Calu3 (cell line): ENCODE measurements around the gene SGTB. TPM values are rescaled to one million over a fixed set of nuclear protein-coding genes. Genes with fewer than 3 reads are reported as not detected.
"Not testable (repeated sequence)": the region's sequence is repeated elsewhere in the genome, so short reads cannot be mapped to it uniquely, and the experiment has no call there.

ENCODE experiments used
- BruUV-seq: library from RNA; stranded (reverse); fragments of 400-500 nt; replicated peaks from 2 replicates; lab custom pipeline; 2021; lab: Mats Ljungman, UMichigan
- CTCF ChIA-PET: fragments of 300-600 bp; sonication (Branson Sonifier 250); formaldehyde crosslinking; loops from one replicate; lab custom pipeline; 2022; ENCODE audit warnings: antibody characterized with exemption; lab: Charles Lee
- DNase-seq: peaks from one replicate; pipeline ENCODE4 v3.0.0; 2022
- H3K27ac Mint-ChIP-seq: one replicate; pipeline ENCODE4 v1.8.0; 2022; ENCODE audit warnings: mixed read lengths; ENCODE audit not compliant: unreplicated experiment
- H3K27me3 Mint-ChIP-seq: one replicate; pipeline ENCODE4 v1.8.0; 2022; ENCODE audit warnings: mixed read lengths; ENCODE audit not compliant: unreplicated experiment
- H3K36me3 Mint-ChIP-seq: one replicate; pipeline ENCODE4 v1.8.0; 2022; ENCODE audit warnings: mild to moderate bottlenecking, moderate library complexity, mixed read lengths; ENCODE audit not compliant: insufficient read depth, unreplicated experiment
- H3K4me1 Mint-ChIP-seq: one replicate; pipeline ENCODE4 v1.8.0; 2022; ENCODE audit warnings: mild to moderate bottlenecking, low read depth, mixed read lengths; ENCODE audit not compliant: unreplicated experiment
- H3K4me3 Mint-ChIP-seq: one replicate; pipeline ENCODE4 v1.8.0; 2022; ENCODE audit warnings: mild to moderate bottlenecking, low read depth, moderate library complexity, mixed read lengths; ENCODE audit not compliant: unreplicated experiment
- H3K9me3 Mint-ChIP-seq: one replicate; pipeline ENCODE4 v1.8.0; 2022; ENCODE audit warnings: low read depth, mixed read lengths; ENCODE audit not compliant: unreplicated experiment
- CTCF ChIP-seq: fragments of 200-600 bp; IDR thresholded peaks from one replicate; pipeline ENCODE4 v1.8.0; 2022; ENCODE audit warnings: antibody characterized with exemption; ENCODE audit not compliant: unreplicated experiment
- intact Hi-C: fragments of 100-400 bp; cut with micrococcal nuclease; formaldehyde crosslinking; loops from one replicate; pipeline ENCODE4 v1.10.0; 2022; ENCODE audit not compliant: unreplicated experiment
- total RNA-seq: library from RNA; stranded (reverse); gene quantifications from 2 replicates; pipeline ENCODE4 v1.2.3, GENCODE V29; 2022

The SGTB gene
- total RNA-seq, 1 experiment from 2014 or later = 6.8 TPM

- peaks cover 28% of the 10 kb centered on the region for H3K36me3 Mint-ChIP-seq
- CTCF ChIA-PET = interaction anchor here (1.4 kb wide), 1 partner anchor 14 kb away, joined by 5 read pairs; no protein-coding TSS in a partner anchor
- H3K9me3 Mint-ChIP-seq = no peaks in the 10 kb centered on the region
- intact Hi-C loops = no loop called here
- no TSS peak for BruUV-seq
- H3K27ac Mint-ChIP-seq = peak overlapping the region; percentile 98
- H3K4me3 Mint-ChIP-seq = peak overlapping the region; percentile 99
- no peak for DNase-seq
- no peaks in the 10 kb centered on the region for H3K4me1 Mint-ChIP-seq
- H3K27me3 Mint-ChIP-seq = no peaks in the 10 kb centered on the region
- no peak for TF ChIP-seq CTCF
Observed at GRCh38 chr5:65625743-65626142, 96.2 kb downstream of the SGTB start.

- Mint-ChIP-seq H3K9me3 (no peaks in the 10 kb centered on the region), H3K27ac (peak within 1 kb of the TSS; percentile 98), H3K27me3 (no peaks in the 10 kb centered on the region), H3K36me3 (peaks cover 28% of the 10 kb centered on the region), H3K4me1 (no peaks in the 10 kb centered on the region), H3K4me3 (peak within 1 kb of the TSS; percentile 99)
- TSS peak; percentile 79 for BruUV-seq
- CTCF ChIA-PET = interaction anchor here (0.6 to 1.4 kb wide), 2 partner anchors 13 to 668 kb away, joined by 5 to 7 read pairs; no protein-coding TSS in a partner anchor
- intact Hi-C loops = loop anchor here (1.0 kb wide), 1 partner anchor 14 kb away; no protein-coding TSS in a partner anchor
- peak; percentile 78 for DNase-seq
- TF ChIP-seq CTCF = no peak
Observed at GRCh38 chr5:65624571-65625555, 97.0 kb downstream of the SGTB start, which contains the start of the genes SHLD3 and TRAPPC13. Gene SHLD3, plus strand, starts transcription at chr5:65625027. Its CDS starts 4,561 bp downstream, at chr5:65629588. Gene TRAPPC13, plus strand, starts transcription at chr5:65625027. Its CDS starts 34 bp downstream, at chr5:65625061.

GRCh38 chr5:65624025-65624570 is 97.8 kb downstream of the SGTB start, which contains the start of gene TRIM23:
Gene TRIM23, minus strand, starts transcription at chr5:65624333. Its CDS starts 59 bp downstream, at chr5:65624274.
- no peak for TF ChIP-seq CTCF

DNA sequence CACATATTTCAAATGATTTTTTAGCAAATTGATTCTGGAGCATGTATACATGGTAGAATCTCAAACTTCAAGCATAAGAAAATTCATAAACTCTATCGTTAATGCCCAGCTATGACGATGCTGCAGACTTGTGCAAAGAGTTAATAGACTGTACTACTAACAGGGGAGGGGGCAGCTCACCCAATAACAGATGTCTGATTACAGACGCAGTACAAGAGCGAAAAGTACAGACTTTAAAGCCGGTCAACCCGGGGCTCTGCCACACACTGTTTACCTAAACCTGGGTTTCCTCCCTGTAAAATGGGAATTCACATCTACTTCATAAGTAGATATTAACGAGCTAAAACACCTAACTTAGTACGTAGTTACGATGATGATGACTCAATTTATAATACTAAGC is 98.4 kb downstream of the SGTB start:
- Mint-ChIP-seq H3K4me3 (peak overlapping the region; percentile 99), H3K9me3 (no peaks in the 10 kb centered on the region), H3K27me3 (no peaks in the 10 kb centered on the region), H3K36me3 (peaks cover 28% of the 10 kb centered on the region), H3K27ac (no peak overlapping the region), H3K4me1 (no peaks in the 10 kb centered on the region)
- intact Hi-C loops = no loop called here
- no peak for DNase-seq
- TSS peak; percentile 42 for BruUV-seq
- TF ChIP-seq CTCF = no peak
- CTCF ChIA-PET = interaction anchor here (0.9 kb wide), 1 partner anchor 12 kb away, joined by 3 read pairs; no protein-coding TSS in a partner anchor

More at GRCh38 chr5:65624025-65624570, 97.8 kb downstream of the SGTB start, which contains the start of gene TRIM23:
- CTCF ChIA-PET = interaction anchor here (0.6 to 0.9 kb wide), 2 partner anchors 12 to 669 kb away, joined by 3 to 7 read pairs; no protein-coding TSS in a partner anchor
- peak; percentile 89 for DNase-seq
- peak within 1 kb of the TSS; percentile 99 for H3K4me3 Mint-ChIP-seq
- no peaks in the 10 kb centered on the region for H3K27me3 Mint-ChIP-seq
- no peaks in the 10 kb centered on the region for H3K4me1 Mint-ChIP-seq
- peak within 1 kb of the TSS; percentile 98 for H3K27ac Mint-ChIP-seq
- H3K36me3 Mint-ChIP-seq = peaks cover 28% of the 10 kb centered on the region
- BruUV-seq = no TSS peak
- H3K9me3 Mint-ChIP-seq = no peaks in the 10 kb centered on the region
- intact Hi-C loops = loop anchor here (1.0 kb wide), 1 partner anchor 13 kb away; no protein-coding TSS in a partner anchor

DNA sequence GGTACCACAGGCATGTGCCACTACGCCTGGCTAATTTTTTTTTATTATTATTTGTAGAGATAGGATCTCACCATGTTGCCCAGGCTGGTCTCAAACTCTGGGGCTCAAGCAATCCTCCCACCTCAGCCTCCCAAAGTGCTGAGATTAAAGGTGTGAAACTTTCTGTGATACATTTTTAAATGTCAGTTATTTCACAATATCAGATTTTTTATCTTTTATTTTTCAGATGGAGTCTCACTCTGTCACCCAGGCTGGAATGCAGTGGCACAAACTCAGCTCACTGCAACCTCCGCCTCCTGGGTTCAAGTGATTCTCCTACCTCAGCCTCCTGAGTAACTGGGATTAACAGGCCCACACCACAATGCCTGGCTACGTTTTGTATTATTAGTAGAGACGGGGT is 99.9 kb downstream of the SGTB start:
- H3K4me3 Mint-ChIP-seq = not testable (repeated sequence)

More for the DNA sequence above, 99.9 kb downstream of the SGTB start:
- H3K27me3 Mint-ChIP-seq, DNase-seq, H3K27ac Mint-ChIP-seq, H3K4me1 Mint-ChIP-seq, BruUV-seq, intact Hi-C loops, H3K9me3 Mint-ChIP-seq, CTCF ChIA-PET: not testable (repeated sequence)
- H3K36me3 Mint-ChIP-seq = peaks cover 28% of the 10 kb centered on the region
